H9 (cell line): ENCODE measurements around the gene SF3B3. TPM values are rescaled to one million over a fixed set of nuclear protein-coding genes. Genes with fewer than 3 reads are reported as not detected.

Experiments used
- DNase-seq: peaks from one replicate; pipeline ENCODE4 v3.0.0-alpha.2; 2017
- H2AFZ ChIP-seq: one replicate; pipeline ENCODE4 v1.6.1; 2013; ENCODE audit warnings: mild to moderate bottlenecking, low read length, control low read depth, moderate library complexity
- H2AK5ac ChIP-seq: 2 replicates; pipeline ENCODE4 v1.6.1; 2013; ENCODE audit warnings: low read length, control low read depth, mixed read lengths; ENCODE audit not compliant: insufficient read length
- H2BK120ac ChIP-seq: one replicate; pipeline ENCODE4 v1.6.1; 2013; ENCODE audit warnings: low read depth, mild to moderate bottlenecking, low read length, control low read depth, inconsistent platforms; ENCODE audit not compliant: poor library complexity, severe bottlenecking
- H2BK12ac ChIP-seq: 2 replicates; pipeline ENCODE4 v1.6.1; 2013; ENCODE audit warnings: low read length, control low read depth, mixed read lengths, low read depth; ENCODE audit not compliant: insufficient read length
- H2BK15ac ChIP-seq: 2 replicates; pipeline ENCODE4 v1.6.1; 2013; ENCODE audit warnings: low read depth, low read length, control low read depth
- H2BK20ac ChIP-seq: one replicate; pipeline ENCODE4 v1.6.1; 2013; ENCODE audit warnings: low read depth, mild to moderate bottlenecking, low read length, control low read depth, inconsistent platforms; ENCODE audit not compliant: poor library complexity, severe bottlenecking
- H2BK5ac ChIP-seq: 2 replicates; pipeline ENCODE4 v1.6.1; 2013; ENCODE audit warnings: low read length, control low read depth, mixed read lengths; ENCODE audit not compliant: insufficient read length
- H3K14ac ChIP-seq: 2 replicates; pipeline ENCODE4 v1.6.1; 2013; ENCODE audit warnings: low read length, control low read depth; ENCODE audit not compliant: insufficient read depth
- H3K18ac ChIP-seq: 2 replicates; pipeline ENCODE4 v1.6.1; 2013; ENCODE audit warnings: low read depth, mild to moderate bottlenecking, mixed read lengths, low read length, control low read depth; ENCODE audit not compliant: insufficient read length
- H3K23ac ChIP-seq: 2 replicates; pipeline ENCODE4 v1.6.1; 2013; ENCODE audit warnings: low read length, control low read depth, mixed read lengths, low read depth; ENCODE audit not compliant: insufficient read length
- H3K23me2 ChIP-seq: 2 replicates; pipeline ENCODE4 v1.6.1; 2013; ENCODE audit warnings: low read depth, mild to moderate bottlenecking, mixed read lengths, low read length, control low read depth; ENCODE audit not compliant: insufficient read length, poor library complexity, severe bottlenecking
- H3K27ac ChIP-seq: 2 replicates; pipeline ENCODE4 v1.5.1; 2013; ENCODE audit warnings: low read length, control low read depth, mixed read lengths, low read depth; ENCODE audit not compliant: insufficient read length
- H3K27me3 ChIP-seq: 2 replicates; pipeline ENCODE4 v1.6.1; 2013; ENCODE audit warnings: low read length, control low read depth, inconsistent platforms; ENCODE audit not compliant: insufficient read depth
- H3K4ac ChIP-seq: 2 replicates; pipeline ENCODE4 v1.6.1; 2013; ENCODE audit warnings: low read depth, mild to moderate bottlenecking, control low read depth, inconsistent platforms, low read length, moderate library complexity
- H3K4me1 ChIP-seq: 2 replicates; pipeline ENCODE4 v1.6.1; 2013; ENCODE audit warnings: low read length, control low read depth, inconsistent platforms; ENCODE audit not compliant: insufficient read depth
- H3K4me2 ChIP-seq: 2 replicates; pipeline ENCODE4 v1.6.1; 2013; ENCODE audit warnings: low read length, control low read depth, mixed read lengths; ENCODE audit not compliant: insufficient read length, insufficient read depth
- H3K56ac ChIP-seq: 2 replicates; pipeline ENCODE4 v1.6.1; 2013; ENCODE audit warnings: low read depth, mild to moderate bottlenecking, mixed read lengths, low read length, control low read depth; ENCODE audit not compliant: insufficient read length
- H3K79me1 ChIP-seq: 2 replicates; pipeline ENCODE4 v1.6.1; 2013; ENCODE audit warnings: low read depth, mild to moderate bottlenecking, moderate library complexity, low read length, control low read depth, inconsistent platforms; ENCODE audit not compliant: insufficient read depth, poor library complexity, severe bottlenecking
- H3K79me2 ChIP-seq: 2 replicates; pipeline ENCODE4 v1.6.1; 2013; ENCODE audit warnings: low read length, control low read depth, inconsistent platforms; ENCODE audit not compliant: insufficient read depth
- H3K9ac ChIP-seq: 2 replicates; pipeline ENCODE4 v1.6.1; 2013; ENCODE audit warnings: low read length, control low read depth, mixed read lengths; ENCODE audit not compliant: insufficient read length; ENCODE audit errors: extremely low read depth
- H3K9me3 ChIP-seq: one replicate; pipeline ENCODE4 v1.6.1; 2013; ENCODE audit warnings: low read depth, low read length, inconsistent platforms; ENCODE audit not compliant: control insufficient read depth
- H3T11ph ChIP-seq: one replicate; pipeline ENCODE4 v1.6.1; 2013; ENCODE audit warnings: mild to moderate bottlenecking, low read length, control low read depth, inconsistent platforms
- H4K20me1 ChIP-seq: one replicate; pipeline ENCODE4 v1.6.1; 2013; ENCODE audit not compliant: control insufficient read depth, insufficient read length, insufficient read depth
- H4K5ac ChIP-seq: 2 replicates; pipeline ENCODE4 v1.6.1; 2013; ENCODE audit warnings: low read depth, mild to moderate bottlenecking, mixed read lengths, low read length, control low read depth; ENCODE audit not compliant: insufficient read length
- H4K8ac ChIP-seq: replicated peaks from 2 replicates; pipeline ENCODE4 v1.6.1; 2013; ENCODE audit warnings: low read length, control low read depth, mixed read lengths, low read depth; ENCODE audit not compliant: insufficient read length
- H4K91ac ChIP-seq: 2 replicates; pipeline ENCODE4 v1.6.1; 2013; ENCODE audit warnings: low read depth, mild to moderate bottlenecking, moderate library complexity, mixed read lengths, low read length, control low read depth; ENCODE audit not compliant: insufficient read length
- H3K27ac Mint-ChIP-seq, 3 experiments: 2 replicates in 2 of 3; 3 replicates in 1 of 3; pipeline ENCODE4 v1.8.0; 2020 to 2021; ENCODE audit warnings: mixed read lengths in 3 of 3, mild to moderate bottlenecking in 1 of 3, moderate library complexity in 1 of 3
- H3K27me3 Mint-ChIP-seq: 2 replicates; pipeline ENCODE4 v1.8.0; 2021; ENCODE audit warnings: low read depth, mild to moderate bottlenecking, moderate library complexity, mixed read lengths
- H3K36me3 Mint-ChIP-seq, 3 experiments: 2 replicates in 2 of 3; 3 replicates in 1 of 3; pipeline ENCODE4 v1.8.0; 2020 to 2021; ENCODE audit warnings: low read depth in 3 of 3, mixed read lengths in 3 of 3; ENCODE audit not compliant: insufficient read depth in 1 of 3
- H3K4me1 Mint-ChIP-seq, 2 experiments: 2 replicates each; pipeline ENCODE4 v1.8.0; 2020; ENCODE audit warnings: mixed read lengths in 2 of 2
- H3K4me3 Mint-ChIP-seq, 2 experiments: 2 replicates in 1 of 2; 3 replicates in 1 of 2; pipeline ENCODE4 v1.8.0; 2020 to 2021; ENCODE audit warnings: mild to moderate bottlenecking in 2 of 2, mixed read lengths in 2 of 2, moderate library complexity in 1 of 2
- H3K9me3 Mint-ChIP-seq, 2 experiments: 2 replicates in 1 of 2; 3 replicates in 1 of 2; pipeline ENCODE4 v1.8.0; 2020; ENCODE audit warnings: mild to moderate bottlenecking in 2 of 2, mixed read lengths in 2 of 2, moderate library complexity in 1 of 2
- WGBS: extraction: QIAGEN DNeasy Blood & Tissue Kit; methylation state at CpG from one replicate; pipeline ENCODE4 v1.1.7; 2013; ENCODE audit warnings: missing lambda C conversion rate, low lambda C conversion rate, mixed read lengths; ENCODE audit not compliant: insufficient read length; ENCODE audit errors: extremely low coverage; 5-methylcytosine and 5-hydroxymethylcytosine counted together
- total RNA-seq: library from RNA; stranded (reverse); gene quantifications from 2 replicates; pipeline ENCODE4 v1.2.1, GENCODE V29; 2021
- TF ChIP-seq, protein P1 (sequence below): fragments of 200-600 bp; sonication (generic); conservative IDR thresholded peaks from 3 replicates; pipeline ENCODE4 v1.8.0; 2021; ENCODE audit warnings: antibody characterized with exemption, mild to moderate bottlenecking

Gene SF3B3
- total RNA-seq, 1 experiment from 2014 or later = 493 TPM

DNA sequence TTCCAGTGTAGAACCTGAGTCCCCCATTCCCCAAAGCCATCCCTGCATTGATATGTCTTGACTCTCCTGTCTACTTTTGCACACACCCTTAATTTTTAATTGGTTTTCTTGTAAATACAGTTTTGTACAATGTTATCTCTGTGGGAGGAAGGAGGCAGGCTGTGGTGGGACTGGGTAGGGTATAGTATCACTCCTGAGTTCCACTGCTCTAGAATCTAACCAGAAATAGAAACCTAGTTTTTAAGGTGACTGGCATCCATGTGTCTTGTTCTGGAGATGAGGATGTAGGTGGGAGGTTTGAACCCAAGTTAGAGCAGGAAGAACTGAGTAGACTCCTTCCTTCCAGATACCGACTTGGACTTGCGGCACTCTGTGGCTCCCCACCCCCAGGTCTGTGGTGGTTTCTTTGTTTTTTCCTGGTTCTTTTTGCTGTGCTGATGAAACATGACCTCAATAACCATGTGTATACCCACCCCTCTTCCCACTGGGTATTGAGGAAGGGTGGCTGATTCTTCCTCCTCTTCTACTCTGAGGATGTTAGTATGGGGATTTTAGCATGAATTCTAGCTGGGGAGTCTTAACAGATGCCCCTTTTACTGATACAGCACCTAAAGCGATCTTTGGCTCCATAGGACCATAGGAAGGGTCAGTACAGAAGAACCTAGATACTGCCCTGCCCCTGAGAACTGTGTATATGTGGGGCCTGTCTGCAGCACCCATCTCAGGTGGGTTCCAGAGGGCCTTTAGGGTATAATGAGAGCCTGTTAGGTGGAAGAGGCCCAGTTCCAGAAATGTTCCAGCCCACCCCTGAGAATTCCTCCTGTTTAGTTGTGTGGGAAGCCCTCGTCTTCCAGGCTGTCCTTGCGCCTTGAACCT is 48.7 kb downstream of the SF3B3 start:
- H4K91ac ChIP-seq = no peak overlapping the region
- no peak overlapping the region for H2BK12ac ChIP-seq
- no peak overlapping the region for H3K4me3 Mint-ChIP-seq
- H2BK5ac ChIP-seq = no peak overlapping the region
- H3K14ac ChIP-seq = no peak overlapping the region
- peaks cover 15 to 16% of the 10 kb centered on the region in 2 experiments for H3K4me1 Mint-ChIP-seq
- no peak overlapping the region for H3K56ac ChIP-seq
- H3K27ac Mint-ChIP-seq = peak overlapping the region in 1 of 3 experiments; percentile 94; a peak in 3 of 7 replicates
- H4K8ac ChIP-seq = no peak overlapping the region
- H2BK15ac ChIP-seq = no peak overlapping the region
- H3K36me3 Mint-ChIP-seq = peaks cover 50 to 82% (median 65%) of the 10 kb centered on the region in 3 experiments
- H3K27me3 ChIP-seq = no peaks in the 10 kb centered on the region
- H3K79me1 ChIP-seq = peaks cover 4% of the 10 kb centered on the region
- no peak for DNase-seq
- no peak overlapping the region for H2BK20ac ChIP-seq
- no peak overlapping the region for H3K4ac ChIP-seq
- no peak overlapping the region for H2AK5ac ChIP-seq
- H3K9me3 ChIP-seq = no peaks in the 10 kb centered on the region
- H2BK120ac ChIP-seq = no peak overlapping the region
- no peak overlapping the region for H4K5ac ChIP-seq
- H3K23ac ChIP-seq = no peak overlapping the region
- no peaks in the 10 kb centered on the region for H3K23me2 ChIP-seq
- no peak overlapping the region for H3T11ph ChIP-seq
- no peaks in the 10 kb centered on the region for H3K4me1 ChIP-seq
- no peak overlapping the region for H3K9ac ChIP-seq
- H3K27me3 Mint-ChIP-seq = no peaks in the 10 kb centered on the region
- H3K27ac ChIP-seq = no peak overlapping the region
- TF ChIP-seq, protein P1, sequence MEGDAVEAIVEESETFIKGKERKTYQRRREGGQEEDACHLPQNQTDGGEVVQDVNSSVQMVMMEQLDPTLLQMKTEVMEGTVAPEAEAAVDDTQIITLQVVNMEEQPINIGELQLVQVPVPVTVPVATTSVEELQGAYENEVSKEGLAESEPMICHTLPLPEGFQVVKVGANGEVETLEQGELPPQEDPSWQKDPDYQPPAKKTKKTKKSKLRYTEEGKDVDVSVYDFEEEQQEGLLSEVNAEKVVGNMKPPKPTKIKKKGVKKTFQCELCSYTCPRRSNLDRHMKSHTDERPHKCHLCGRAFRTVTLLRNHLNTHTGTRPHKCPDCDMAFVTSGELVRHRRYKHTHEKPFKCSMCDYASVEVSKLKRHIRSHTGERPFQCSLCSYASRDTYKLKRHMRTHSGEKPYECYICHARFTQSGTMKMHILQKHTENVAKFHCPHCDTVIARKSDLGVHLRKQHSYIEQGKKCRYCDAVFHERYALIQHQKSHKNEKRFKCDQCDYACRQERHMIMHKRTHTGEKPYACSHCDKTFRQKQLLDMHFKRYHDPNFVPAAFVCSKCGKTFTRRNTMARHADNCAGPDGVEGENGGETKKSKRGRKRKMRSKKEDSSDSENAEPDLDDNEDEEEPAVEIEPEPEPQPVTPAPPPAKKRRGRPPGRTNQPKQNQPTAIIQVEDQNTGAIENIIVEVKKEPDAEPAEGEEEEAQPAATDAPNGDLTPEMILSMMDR = no peak
- H3K79me2 ChIP-seq = no peaks in the 10 kb centered on the region
- H2AFZ ChIP-seq = no peak overlapping the region
- no peak overlapping the region for H3K18ac ChIP-seq
- WGBS = no CpG with 5 or more reads among the region's 5 CpGs
- no peaks in the 10 kb centered on the region for H3K9me3 Mint-ChIP-seq
- H3K4me2 ChIP-seq = no peak overlapping the region
- H4K20me1 ChIP-seq = no peaks in the 10 kb centered on the region
